Right cardiac atrium (tissue), 5 donors: ENCODE measurements around the gene AGO4. TPM values are rescaled to one million over a fixed set of nuclear protein-coding genes. Genes with fewer than 3 reads are reported as not detected.
"Not testable (repeated sequence)": the region's sequence is repeated elsewhere in the genome, so short reads cannot be mapped to it uniquely, and the experiment has no call there.

Source experiments
- ATAC-seq, 2 donors: fragments of 200-7000 bp; cut with Tn5 transposase; one replicate each; pipeline versions ENCODE4 v1.8.0 to v1.9.1; 2020; ENCODE audit warnings: moderate library complexity in 2 of 2, mild to moderate bottlenecking in 1 of 2
- DNase-seq, 3 donors: peaks; one replicate each; pipeline ENCODE4 v3.0.0-alpha.2; 2020
- H3K27ac ChIP-seq: one replicate; pipeline ENCODE4 v1.5.1; 2013; ENCODE audit warnings: mild to moderate bottlenecking, low read length, control low read depth, moderate library complexity
- H3K27me3 ChIP-seq: one replicate; pipeline ENCODE4 v1.6.1; 2013; ENCODE audit not compliant: control insufficient read depth, insufficient read depth
- H3K4me1 ChIP-seq: one replicate; pipeline ENCODE4 v1.6.1; 2013; ENCODE audit warnings: low read length; ENCODE audit not compliant: control insufficient read depth, insufficient read depth
- H3K4me3 ChIP-seq: one replicate; pipeline ENCODE4 v1.5.1; 2013; ENCODE audit warnings: low read length, control low read depth
- H3K9me3 ChIP-seq: one replicate; pipeline ENCODE4 v1.6.1; 2013; ENCODE audit warnings: low read length; ENCODE audit not compliant: control insufficient read depth
- WGBS: extraction: QIAGEN DNeasy Blood & Tissue Kit; methylation state at CpG from one replicate; pipeline ENCODE4 v1.1.7; 2013; 5-methylcytosine and 5-hydroxymethylcytosine counted together
- intact Hi-C, 4 donors: fragments of 100-400 bp; cut with DNase I; formaldehyde crosslinking; loops; one replicate each; pipeline versions ENCODE4 v1.11.0 to v1.14.0; 2022 to 2023
- polyA plus RNA-seq: library from polyadenylated mRNA; stranded (reverse); fragments of 200-250 nt; gene quantifications from one replicate; pipeline ENCODE4 v1.2.3, GENCODE V29; 2013
- total RNA-seq, 4 donors: library from RNA; stranded (reverse); fragmentation: NEBNext Ultra II Directional; extraction: Animal tissue kit (Norgen Biotek cat#: 25700); gene quantifications; one replicate each; pipeline ENCODE4 v1.2.1, GENCODE V29; 2021
- donor health status: healthy with polysubstance abuse.
- donor health status: DM: no; HTN: yes; CAD: no.
- donor health status: DM: no; HTN: no; CAD: no.
- donor health status: DM: no; HTN: yes; CAD: no; lungs with severe emphysema.
- donor health status: DM: yes; HTN: yes; CAD: no.

AGO4 gene
- total and polyA plus RNA-seq, 5 donors, result 8.5 to 22.9 (median 19.4) TPM

DNA sequence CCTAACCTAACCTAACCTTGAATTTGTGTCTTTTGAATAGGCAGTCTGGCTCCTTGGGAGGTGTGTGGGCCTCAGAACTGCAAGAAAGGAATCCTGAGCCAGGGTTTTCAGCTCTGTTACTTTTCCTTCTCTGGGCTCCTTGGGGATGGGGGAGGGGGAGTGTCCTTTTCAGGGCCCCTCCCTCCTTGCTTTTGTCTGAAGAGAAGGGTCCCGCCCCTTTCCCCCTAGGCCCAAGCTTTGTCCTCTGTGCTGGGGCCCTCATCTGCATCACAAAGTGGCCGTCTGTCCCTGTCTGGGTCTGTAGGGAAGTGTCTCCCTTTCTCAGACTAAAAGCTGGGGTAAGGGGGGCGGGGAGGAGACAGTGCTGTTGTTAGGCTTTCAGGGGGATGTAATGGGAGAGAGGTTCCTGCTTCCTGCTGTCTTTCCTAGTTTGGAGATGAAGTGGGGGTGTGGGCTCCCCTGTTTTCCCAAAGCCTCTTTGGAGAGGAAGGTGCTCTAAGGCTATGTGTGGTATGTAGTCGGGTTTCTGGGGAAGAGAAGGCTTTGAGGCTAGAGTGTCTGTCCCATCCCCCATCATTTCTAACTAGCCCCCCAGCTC, 78.2 kb downstream of the AGO4 start:
- WGBS, result 54% methylated on average over 4 of the region's 4 CpGs
- no peaks in the 10 kb centered on the region for H3K9me3 ChIP-seq
- peaks cover 13% of the 10 kb centered on the region for H3K4me1 ChIP-seq
- intact Hi-C loops, result no loop called here
- no peak for DNase-seq
- peak overlapping the region; percentile 61 for H3K27ac ChIP-seq
- no peaks in the 10 kb centered on the region for H3K27me3 ChIP-seq
- no peak for ATAC-seq
- H3K4me3 ChIP-seq, result no peak overlapping the region

DNA sequence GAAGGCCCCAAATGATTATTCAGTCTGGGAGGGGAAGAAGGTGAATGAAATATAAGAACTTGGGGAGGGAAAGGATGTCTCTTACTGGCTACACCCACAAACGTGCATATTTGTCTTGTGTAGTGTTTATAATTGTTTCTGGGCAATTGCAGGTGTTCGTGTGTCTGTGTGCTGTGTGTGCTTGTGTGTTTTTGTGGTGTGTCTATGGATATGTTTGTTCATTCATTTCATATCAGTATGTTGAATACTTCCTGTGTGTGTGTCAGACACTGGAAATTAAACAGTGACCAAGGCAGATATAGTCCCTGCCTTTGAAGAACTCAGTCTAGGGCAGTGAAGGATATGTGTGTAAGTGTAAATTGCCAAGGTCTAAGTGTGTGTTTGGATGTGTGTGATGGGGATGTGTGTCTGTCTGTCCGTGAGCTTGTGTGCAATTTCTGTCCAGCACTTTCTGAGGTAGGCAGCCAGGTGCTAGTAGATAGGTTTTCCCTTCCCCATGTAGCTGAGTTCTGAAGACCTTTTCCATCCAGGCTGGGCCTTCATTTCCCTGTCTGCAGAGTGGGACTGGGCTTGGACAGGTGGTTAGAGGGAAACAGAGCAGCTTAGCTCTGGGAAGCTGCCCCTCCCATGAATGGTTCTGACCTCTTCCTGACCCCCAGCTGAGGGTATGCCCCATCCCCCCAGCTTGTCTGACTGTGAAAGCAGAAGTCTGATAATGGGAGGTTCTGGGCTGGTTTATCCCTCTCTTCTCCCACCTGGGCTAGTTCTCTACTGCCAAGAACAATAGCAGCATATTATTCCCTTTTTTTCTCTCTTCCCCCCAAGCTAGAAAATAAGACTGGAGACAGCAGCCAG, 79.0 kb downstream of the AGO4 start:
- intact Hi-C loops, result no loop called here
- WGBS, result 36% methylated on average over 3 of the region's 3 CpGs
- ATAC-seq, result no peak
- no peak for DNase-seq
- Histone ChIP-seq H3K27me3 (no peaks in the 10 kb centered on the region), H3K4me1 (peaks cover 13% of the 10 kb centered on the region), H3K27ac (no peak overlapping the region), H3K9me3 (no peaks in the 10 kb centered on the region), H3K4me3 (no peak overlapping the region)

DNA sequence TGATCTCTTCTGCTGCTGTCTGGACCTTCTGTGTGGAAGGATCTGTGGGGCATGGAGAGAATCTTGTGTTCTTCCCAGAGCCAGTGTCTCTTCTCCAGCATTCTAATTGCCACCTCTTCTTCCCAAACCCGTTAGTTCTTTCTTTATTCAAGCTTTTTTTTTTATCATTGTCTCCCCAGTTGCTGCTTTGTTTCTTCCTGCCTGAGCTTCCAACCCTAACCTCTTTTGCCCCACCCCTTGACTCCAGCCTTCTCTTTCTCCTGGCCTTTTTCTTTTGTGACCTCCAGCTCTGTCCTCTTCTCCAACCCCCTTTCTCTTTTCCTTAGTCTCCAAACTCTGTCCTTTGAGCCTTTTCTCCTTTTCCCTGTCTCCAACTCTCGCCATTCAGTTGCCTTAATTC, 79.7 kb downstream of the AGO4 start:
- H3K27me3 ChIP-seq, result no peaks in the 10 kb centered on the region
- no peak overlapping the region for H3K4me3 ChIP-seq
- no peak for DNase-seq
- H3K27ac ChIP-seq, result peak overlapping the region; percentile 13
- no peaks in the 10 kb centered on the region for H3K9me3 ChIP-seq
- intact Hi-C loops, result no loop called here
- H3K4me1 ChIP-seq, result peaks cover 13% of the 10 kb centered on the region
- WGBS, result 72% methylated on average over 2 of the region's 2 CpGs
- no peak for ATAC-seq

DNA sequence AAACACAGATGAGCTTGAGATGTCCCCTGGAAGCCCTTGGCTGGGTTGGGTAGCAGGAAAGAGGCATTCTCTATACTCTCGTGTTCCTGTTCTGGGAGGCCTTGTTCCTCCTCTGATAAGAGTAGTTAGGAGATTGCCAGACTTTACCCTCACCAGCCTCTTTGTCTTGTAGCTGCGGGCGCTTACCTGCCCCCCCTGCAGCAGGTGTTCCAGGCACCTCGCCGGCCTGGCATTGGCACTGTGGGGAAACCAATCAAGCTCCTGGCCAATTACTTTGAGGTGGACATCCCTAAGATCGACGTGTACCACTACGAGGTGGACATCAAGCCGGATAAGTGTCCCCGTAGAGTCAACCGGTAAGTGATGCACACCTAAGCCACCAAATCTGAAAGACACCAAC, 80.4 kb downstream of the AGO4 start:
- intact Hi-C loops, result no loop called here
- 90% methylated on average over 11 of the region's 11 CpGs for WGBS

DNA sequence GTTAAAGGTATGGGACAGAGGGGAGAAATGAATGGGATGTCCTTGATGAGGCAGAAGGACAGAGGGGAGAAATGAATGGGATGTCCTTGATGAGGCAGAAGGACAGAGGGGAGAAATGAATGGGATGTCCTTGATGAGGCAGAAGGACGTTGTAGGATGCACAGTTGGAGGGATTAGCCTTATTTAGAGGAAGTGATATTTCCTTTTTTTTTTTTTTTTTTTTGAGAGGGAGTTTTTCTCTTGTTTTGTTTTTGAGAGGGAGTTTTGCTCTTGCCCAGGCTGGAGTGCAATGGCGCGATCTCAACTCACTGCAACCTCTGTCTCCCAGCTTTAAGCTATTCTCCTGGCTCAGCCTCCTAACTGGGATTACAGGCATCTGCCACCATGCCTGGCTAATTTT, 81.2 kb downstream of the AGO4 start:
- intact Hi-C loops, ATAC-seq, H3K27me3 ChIP-seq, DNase-seq, H3K27ac ChIP-seq, H3K9me3 ChIP-seq, H3K4me3 ChIP-seq: not testable (repeated sequence)
- H3K4me1 ChIP-seq, result peaks cover 15% of the 10 kb centered on the region
- WGBS, result 71% methylated on average over 3 of the region's 3 CpGs

More for the DNA sequence above, 80.4 kb downstream of the AGO4 start:
- DNase-seq (no peak), ATAC-seq (no peak)
- Histone ChIP-seq H3K4me1 (peaks cover 11% of the 10 kb centered on the region), H3K4me3 (no peak overlapping the region), H3K27ac (no peak overlapping the region), H3K9me3 (no peaks in the 10 kb centered on the region), H3K27me3 (no peaks in the 10 kb centered on the region)

DNA sequence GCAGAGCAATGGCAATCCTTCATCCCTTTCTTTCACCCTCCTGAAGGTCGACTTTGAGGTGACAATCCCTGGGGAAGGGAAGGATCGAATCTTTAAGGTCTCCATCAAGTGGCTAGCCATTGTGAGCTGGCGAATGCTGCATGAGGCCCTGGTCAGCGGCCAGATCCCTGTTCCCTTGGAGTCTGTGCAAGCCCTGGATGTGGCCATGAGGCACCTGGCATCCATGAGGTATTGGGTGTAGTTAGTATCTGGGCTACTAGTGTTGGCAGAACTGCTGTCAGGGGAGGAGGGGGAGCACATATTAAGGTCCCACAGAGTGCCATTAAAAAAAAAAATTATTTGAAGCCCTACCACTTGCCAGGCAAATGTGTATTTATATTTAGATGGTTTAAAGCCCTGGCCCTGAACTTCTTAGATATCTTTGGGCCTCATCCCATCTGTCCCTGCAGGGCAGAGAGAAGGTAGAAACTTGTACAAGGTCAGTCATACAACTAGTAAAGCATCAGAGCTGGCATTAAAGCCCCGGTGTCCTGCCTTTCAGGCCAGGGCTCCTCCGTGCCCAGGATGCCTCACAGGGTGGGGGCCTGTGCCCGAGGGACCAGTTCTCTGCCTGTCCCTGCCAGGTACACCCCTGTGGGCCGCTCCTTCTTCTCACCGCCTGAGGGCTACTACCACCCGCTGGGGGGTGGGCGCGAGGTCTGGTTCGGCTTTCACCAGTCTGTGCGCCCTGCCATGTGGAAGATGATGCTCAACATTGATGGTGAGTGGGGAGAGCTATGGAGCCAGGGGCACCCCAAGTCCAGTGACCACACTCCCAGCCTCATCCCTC, 85.4 kb downstream of the AGO4 start:
- intact Hi-C loops, result no loop called here
- ATAC-seq, result peak; percentile 40 to 50
- no peak for DNase-seq
- WGBS, result 91% methylated on average over 14 of the region's 14 CpGs
- Histone ChIP-seq H3K9me3 (no peaks in the 10 kb centered on the region), H3K4me1 (peaks cover 4% of the 10 kb centered on the region), H3K27ac (peak overlapping the region; percentile 8), H3K4me3 (no peak overlapping the region), H3K27me3 (no peaks in the 10 kb centered on the region)

DNA sequence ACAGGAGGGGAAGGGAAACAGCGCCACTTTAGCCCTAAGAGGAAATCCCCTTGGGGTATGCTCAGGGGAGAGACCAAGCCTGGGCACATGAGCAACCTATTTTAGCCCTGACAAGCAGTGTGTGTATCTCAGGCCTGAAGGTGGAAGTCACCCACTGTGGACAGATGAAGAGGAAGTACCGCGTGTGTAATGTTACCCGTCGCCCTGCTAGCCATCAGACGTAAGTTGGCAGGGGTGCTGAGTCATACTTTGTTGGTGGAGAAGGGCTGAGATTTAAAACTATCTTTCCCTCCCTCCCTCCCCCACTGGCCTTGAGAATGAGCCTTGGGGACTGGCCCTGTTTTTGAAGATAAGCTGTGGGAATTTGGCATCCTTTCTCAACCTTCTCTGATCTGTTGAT, 86.4 kb downstream of the AGO4 start:
- intact Hi-C loops, result no loop called here
- H3K9me3 ChIP-seq, result no peaks in the 10 kb centered on the region
- no peak overlapping the region for H3K4me3 ChIP-seq
- H3K27me3 ChIP-seq, result no peaks in the 10 kb centered on the region
- 60% methylated on average over 6 of the region's 6 CpGs for WGBS
- peak in 2 of 3 donors; percentile 20 to 61 for DNase-seq
- ATAC-seq, result peak; percentile 48 to 77
- H3K27ac ChIP-seq, result no peak overlapping the region
- H3K4me1 ChIP-seq, result peaks cover 4% of the 10 kb centered on the region

DNA sequence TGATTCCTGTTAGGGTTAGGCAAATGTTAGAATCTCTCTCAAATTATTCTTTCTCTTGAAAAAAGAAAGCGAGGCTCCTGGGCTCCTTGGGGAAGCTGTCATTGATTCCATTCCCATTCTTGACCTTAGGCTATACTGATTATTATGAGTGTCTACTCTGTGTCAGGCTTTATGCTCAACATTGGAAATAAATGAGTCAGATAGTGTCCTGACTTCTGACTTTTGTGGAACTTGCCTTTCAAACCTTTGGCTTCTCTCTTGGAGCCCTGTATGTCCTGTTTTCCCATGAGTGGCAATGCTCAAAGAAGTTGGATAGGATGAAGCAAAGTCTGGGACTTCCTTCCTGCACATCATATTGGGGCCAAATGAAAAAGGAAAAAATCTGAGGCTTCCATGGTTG, 86.8 kb downstream of the AGO4 start:
- H3K9me3 ChIP-seq, result no peaks in the 10 kb centered on the region
- no peak overlapping the region for H3K4me3 ChIP-seq
- H3K27me3 ChIP-seq, result no peaks in the 10 kb centered on the region
- 95% methylated on average over 1 of the region's 1 CpG for WGBS
- intact Hi-C loops, result no loop called here
- no peak overlapping the region for H3K27ac ChIP-seq
- DNase-seq (no peak), ATAC-seq (no peak)
- H3K4me1 ChIP-seq, result peaks cover 4% of the 10 kb centered on the region

DNA sequence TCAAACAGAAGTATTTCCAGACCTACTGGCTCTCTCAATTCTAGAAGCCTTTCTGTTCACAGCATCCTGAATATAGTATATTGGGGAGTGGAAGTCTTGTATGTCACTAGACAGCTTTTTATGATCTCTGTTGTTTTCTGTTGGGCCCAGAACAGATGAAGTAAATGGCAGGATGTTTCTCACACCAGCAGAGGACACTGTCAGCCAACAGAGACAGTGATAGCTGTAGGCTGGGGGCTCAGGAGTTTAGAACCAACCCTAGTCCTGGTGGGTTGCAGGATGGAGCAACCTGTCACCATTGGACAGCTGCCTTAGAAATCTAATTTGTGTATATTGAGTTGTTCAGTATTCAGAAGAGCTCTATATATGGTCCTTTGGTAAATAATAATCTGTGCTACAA, 92.1 kb downstream of the AGO4 start:
- H3K27ac ChIP-seq, result no peak overlapping the region
- no peak overlapping the region for H3K4me3 ChIP-seq
- intact Hi-C loops, result no loop called here
- no peaks in the 10 kb centered on the region for H3K27me3 ChIP-seq
- H3K4me1 ChIP-seq, result peaks cover 2% of the 10 kb centered on the region
- ATAC-seq (no peak), DNase-seq (no peak)
- H3K9me3 ChIP-seq, result no peaks in the 10 kb centered on the region

DNA sequence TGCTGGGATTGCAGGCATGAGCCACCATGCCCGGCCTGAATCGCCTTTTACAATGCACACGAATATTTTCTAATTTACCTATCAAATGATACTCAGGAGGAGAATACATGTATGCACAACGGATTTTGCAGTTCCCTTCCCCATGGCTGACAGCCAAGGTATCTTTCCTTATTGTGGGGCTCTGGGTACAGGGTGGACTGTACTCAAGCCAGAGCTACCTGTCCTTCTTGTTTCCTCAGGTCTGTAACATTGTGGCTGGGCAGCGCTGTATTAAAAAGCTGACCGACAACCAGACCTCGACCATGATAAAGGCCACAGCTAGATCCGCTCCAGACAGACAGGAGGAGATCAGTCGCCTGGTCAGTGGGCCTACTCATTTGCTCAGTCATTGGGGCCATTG, 93.4 kb downstream of the AGO4 start:
- intact Hi-C loops, result no loop called here
- no peak for ATAC-seq
- 95% methylated on average over 9 of the region's 9 CpGs for WGBS

DNA sequence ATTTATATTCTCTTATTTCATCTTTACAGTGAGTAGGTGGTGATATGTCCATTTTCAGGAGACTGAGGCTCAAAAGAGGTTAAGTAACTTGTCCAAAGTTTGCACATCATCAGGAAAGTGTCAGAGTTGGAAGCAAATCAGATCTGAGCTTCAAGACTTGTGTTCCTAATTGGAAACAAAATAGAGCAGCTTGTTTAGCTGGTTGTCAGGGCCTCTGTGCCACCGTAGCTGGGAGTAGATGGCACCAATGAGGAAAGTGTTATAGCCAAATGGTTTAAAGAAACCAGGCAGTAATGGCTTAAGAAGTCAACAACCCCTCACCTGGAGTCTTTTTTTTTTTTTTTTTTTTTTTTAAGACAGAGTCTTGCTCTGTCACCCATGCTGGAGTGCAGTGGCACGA, 94.9 kb downstream of the AGO4 start:
- Histone ChIP-seq H3K9me3 (no peaks in the 10 kb centered on the region), H3K27me3 (no peaks in the 10 kb centered on the region), H3K27ac (no peak overlapping the region), H3K4me1 (peaks cover 3% of the 10 kb centered on the region), H3K4me3 (no peak overlapping the region)
- intact Hi-C loops, result no loop called here
- DNase-seq (no peak), ATAC-seq (peak; percentile 74 to 75)
- 70% methylated on average over 2 of the region's 2 CpGs for WGBS

More for the DNA sequence above, 93.4 kb downstream of the AGO4 start:
- peaks cover 2% of the 10 kb centered on the region for H3K4me1 ChIP-seq
- H3K27me3 ChIP-seq, result no peaks in the 10 kb centered on the region
- H3K4me3 ChIP-seq, result no peak overlapping the region
- no peaks in the 10 kb centered on the region for H3K9me3 ChIP-seq
- no peak overlapping the region for H3K27ac ChIP-seq
- DNase-seq, result no peak
